Mucosa of descending colon (tissue), 3 donors: ENCODE measurements around the gene TRIM50. TPM values are rescaled to one million over a fixed set of nuclear protein-coding genes. Genes with fewer than 3 reads are reported as not detected.

Source experiments
- ATAC-seq: fragments of 200-7000 bp; cut with Tn5 transposase; one replicate; pipeline ENCODE4 v1.9.1; 2020; ENCODE audit warnings: mild to moderate bottlenecking, moderate library complexity
- DNase-seq, 3 donors: peaks; one replicate each; pipeline ENCODE4 v3.0.0-alpha.2; 2020
- H3K36me3 ChIP-seq: fragments of 200-600 bp; one replicate; pipeline ENCODE4 v1.8.0; 2021; ENCODE audit warnings: low read depth, mild to moderate bottlenecking
- H3K4me1 ChIP-seq: fragments of 200-600 bp; one replicate; pipeline ENCODE4 v1.8.0; 2021; ENCODE audit warnings: low read depth, mild to moderate bottlenecking
- H3K4me3 ChIP-seq: fragments of 200-600 bp; one replicate; pipeline ENCODE4 v1.8.0; 2021; ENCODE audit warnings: mild to moderate bottlenecking
- H3K9me3 ChIP-seq: fragments of 200-600 bp; one replicate; pipeline ENCODE4 v1.8.0; 2021; ENCODE audit warnings: mild to moderate bottlenecking
- intact Hi-C, 2 donors: fragments of 100-400 bp; cut with DNase I in 1 of 2; cut with micrococcal nuclease in 1 of 2; formaldehyde crosslinking; loops; one replicate each; pipeline versions ENCODE4 v1.11.0 to v1.11.1; 2022; cut with DNase I, micrococcal nuclease
- total RNA-seq, 3 donors: library from RNA; stranded (reverse); fragmentation: NEBNext Ultra II Directional in 2 of 3; extraction: Animal tissue kit (Norgen Biotek cat#: 25700) in 2 of 3; gene quantifications; one replicate each; pipeline versions ENCODE4 v1.2.1 to v1.2.4, GENCODE V29; 2021 to 2023
- TF ChIP-seq, protein P1 (sequence below): fragments of 200-600 bp; IDR thresholded peaks from one replicate; pipeline ENCODE4 v1.8.0; 2022; ENCODE audit warnings: antibody characterized with exemption, mild to moderate bottlenecking
- donor health status: DM: no; HTN: no; CAD: no; lungs with moderate emphysema.
- donor health status: DM: no; HTN: no; CAD: no.
- donor health status: DM: no; HTN: yes; CAD: no.

TRIM50 gene
- total RNA-seq, 3 donors from 2014 or later, result 0.35 TPM; not detected in 2

DNA sequence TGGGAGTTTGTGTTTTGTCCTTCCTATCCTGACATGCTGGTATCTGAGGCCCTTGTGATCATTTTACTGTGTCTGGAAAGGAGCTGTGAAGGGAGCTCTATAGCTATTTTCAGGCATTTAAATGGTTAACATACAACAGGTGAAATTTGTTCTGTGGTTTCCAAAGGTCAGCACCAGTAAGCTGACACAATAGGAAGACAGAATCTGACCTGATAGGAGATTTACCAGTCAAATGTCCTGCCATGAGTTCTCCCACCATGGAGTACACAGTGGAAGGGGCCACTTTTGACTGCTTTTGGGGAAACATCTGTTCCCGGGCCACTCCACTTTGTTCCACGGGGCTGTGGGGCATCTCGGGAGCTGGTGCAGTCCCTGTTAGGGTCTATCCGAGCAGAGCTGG lies 17.7 kb upstream of the TRIM50 start:
- H3K4me1 ChIP-seq, result no peaks in the 10 kb centered on the region
- H3K9me3 ChIP-seq, result no peaks in the 10 kb centered on the region
- DNase-seq (no peak), ATAC-seq (no peak)
- TF ChIP-seq, protein P1, sequence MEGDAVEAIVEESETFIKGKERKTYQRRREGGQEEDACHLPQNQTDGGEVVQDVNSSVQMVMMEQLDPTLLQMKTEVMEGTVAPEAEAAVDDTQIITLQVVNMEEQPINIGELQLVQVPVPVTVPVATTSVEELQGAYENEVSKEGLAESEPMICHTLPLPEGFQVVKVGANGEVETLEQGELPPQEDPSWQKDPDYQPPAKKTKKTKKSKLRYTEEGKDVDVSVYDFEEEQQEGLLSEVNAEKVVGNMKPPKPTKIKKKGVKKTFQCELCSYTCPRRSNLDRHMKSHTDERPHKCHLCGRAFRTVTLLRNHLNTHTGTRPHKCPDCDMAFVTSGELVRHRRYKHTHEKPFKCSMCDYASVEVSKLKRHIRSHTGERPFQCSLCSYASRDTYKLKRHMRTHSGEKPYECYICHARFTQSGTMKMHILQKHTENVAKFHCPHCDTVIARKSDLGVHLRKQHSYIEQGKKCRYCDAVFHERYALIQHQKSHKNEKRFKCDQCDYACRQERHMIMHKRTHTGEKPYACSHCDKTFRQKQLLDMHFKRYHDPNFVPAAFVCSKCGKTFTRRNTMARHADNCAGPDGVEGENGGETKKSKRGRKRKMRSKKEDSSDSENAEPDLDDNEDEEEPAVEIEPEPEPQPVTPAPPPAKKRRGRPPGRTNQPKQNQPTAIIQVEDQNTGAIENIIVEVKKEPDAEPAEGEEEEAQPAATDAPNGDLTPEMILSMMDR, result no peak
- no peaks in the 10 kb centered on the region for H3K36me3 ChIP-seq
- no peak overlapping the region for H3K4me3 ChIP-seq
- intact Hi-C loops, result no loop called here

DNA sequence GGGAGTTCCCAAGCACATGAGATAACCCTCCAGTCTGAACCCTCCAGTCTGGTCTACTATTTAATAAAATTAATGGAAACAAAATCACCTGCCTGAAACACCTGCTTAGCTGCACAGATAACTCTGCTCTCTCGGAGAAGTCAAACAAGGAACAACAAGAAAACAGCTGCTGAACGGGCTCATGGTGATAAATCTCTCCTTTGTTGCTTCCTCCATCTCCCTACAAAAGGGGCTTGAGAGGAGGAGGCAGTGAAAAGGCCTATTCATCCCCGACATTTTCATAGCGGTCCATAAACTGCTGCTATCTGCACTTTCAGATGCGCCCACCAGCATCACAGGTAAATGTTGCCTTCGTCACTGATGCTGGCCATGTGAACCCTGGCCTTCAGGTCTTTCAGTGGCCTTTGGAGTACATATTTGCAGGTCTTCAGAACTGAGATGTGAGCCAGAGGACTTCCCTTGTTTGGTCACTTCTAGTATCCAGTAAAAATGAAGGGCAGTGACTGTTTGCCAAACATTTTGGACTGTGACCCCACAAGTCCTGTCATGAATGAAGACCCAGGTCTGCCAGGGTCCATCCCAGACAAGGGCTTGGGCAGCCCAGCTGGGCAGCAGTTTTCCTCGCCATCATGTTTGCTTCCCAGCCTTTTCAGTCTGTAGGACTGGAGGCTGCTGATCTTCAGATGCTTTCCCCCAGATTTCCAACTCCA lies 15.9 kb upstream of the TRIM50 start:
- ATAC-seq, result no peak
- intact Hi-C loops, result no loop called here

DNA sequence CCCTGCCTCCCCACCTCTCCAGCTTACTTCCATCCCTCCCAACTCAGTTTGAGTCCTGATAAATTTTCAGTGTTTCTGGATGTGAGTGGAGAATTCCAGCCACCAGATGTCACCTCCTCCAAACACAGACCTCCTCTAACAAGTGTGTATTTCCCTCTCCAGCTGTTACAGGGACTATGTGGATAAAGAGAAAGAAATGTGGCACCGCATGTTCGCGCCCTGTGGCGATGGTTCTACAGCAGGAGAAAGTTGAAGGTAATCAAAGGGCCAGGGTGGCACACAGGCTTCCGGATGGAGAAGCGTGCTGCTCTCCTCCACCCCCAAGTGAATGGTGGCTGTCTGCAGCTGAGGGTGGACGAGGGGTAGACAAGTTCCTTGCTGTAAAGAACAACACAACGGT lies 14.8 kb upstream of the TRIM50 start:
- intact Hi-C loops, result no loop called here
- Histone ChIP-seq H3K4me1 (no peaks in the 10 kb centered on the region), H3K36me3 (no peaks in the 10 kb centered on the region), H3K4me3 (no peak overlapping the region), H3K9me3 (no peaks in the 10 kb centered on the region)
- peak; percentile 31 for ATAC-seq
- TF ChIP-seq, protein P1, result no peak
- peak in 1 of 3 donors; percentile 17 for DNase-seq

More for the DNA sequence above, 15.9 kb upstream of the TRIM50 start:
- H3K36me3 ChIP-seq, result no peaks in the 10 kb centered on the region
- no peaks in the 10 kb centered on the region for H3K9me3 ChIP-seq
- no peak overlapping the region for H3K4me3 ChIP-seq
- DNase-seq, result no peak
- no peaks in the 10 kb centered on the region for H3K4me1 ChIP-seq
- TF ChIP-seq, protein P1, result no peak

- TF ChIP-seq, protein P1, result no peak
- intact Hi-C loops, result no loop called here
- Histone ChIP-seq H3K9me3 (no peaks in the 10 kb centered on the region), H3K4me1 (no peaks in the 10 kb centered on the region), H3K36me3 (no peaks in the 10 kb centered on the region), H3K4me3 (no peak overlapping the region)
- no peak for ATAC-seq
- DNase-seq, result no peak
These were observed 14.0 kb upstream of the TRIM50 start for GRCh38 chr7:73341877-73342276.

DNA sequence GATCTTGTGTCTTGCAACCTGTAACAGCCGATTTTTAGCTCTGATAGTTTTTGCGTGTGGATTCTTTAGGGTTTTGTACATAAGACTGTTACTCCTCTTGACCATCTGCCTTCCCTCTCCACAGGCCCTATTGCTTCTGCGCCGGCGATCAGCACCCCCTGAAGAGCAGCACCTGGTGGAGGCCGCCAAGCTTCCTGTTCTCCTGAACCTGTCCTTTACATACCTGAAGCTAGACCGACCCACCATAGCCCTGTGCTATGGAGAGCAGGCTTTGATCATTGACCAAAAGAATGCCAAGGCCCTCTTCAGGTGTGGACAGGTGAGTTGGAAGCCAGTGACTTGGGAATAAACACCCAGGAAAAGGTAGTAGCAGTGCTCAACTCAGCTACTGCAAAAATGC lies 12.6 kb upstream of the TRIM50 start:
- no peak overlapping the region for H3K4me3 ChIP-seq
- H3K4me1 ChIP-seq, result no peaks in the 10 kb centered on the region
- intact Hi-C loops, result no loop called here
- TF ChIP-seq, protein P1, result no peak
- no peaks in the 10 kb centered on the region for H3K36me3 ChIP-seq
- H3K9me3 ChIP-seq, result no peaks in the 10 kb centered on the region
- DNase-seq (no peak), ATAC-seq (no peak)
